Measurements from ENCODE around the gene AMZ1.
A peak's percentile ranks its signal among the peaks of the same experiment; 100 is the strongest.

The AMZ1 gene

DNA sequence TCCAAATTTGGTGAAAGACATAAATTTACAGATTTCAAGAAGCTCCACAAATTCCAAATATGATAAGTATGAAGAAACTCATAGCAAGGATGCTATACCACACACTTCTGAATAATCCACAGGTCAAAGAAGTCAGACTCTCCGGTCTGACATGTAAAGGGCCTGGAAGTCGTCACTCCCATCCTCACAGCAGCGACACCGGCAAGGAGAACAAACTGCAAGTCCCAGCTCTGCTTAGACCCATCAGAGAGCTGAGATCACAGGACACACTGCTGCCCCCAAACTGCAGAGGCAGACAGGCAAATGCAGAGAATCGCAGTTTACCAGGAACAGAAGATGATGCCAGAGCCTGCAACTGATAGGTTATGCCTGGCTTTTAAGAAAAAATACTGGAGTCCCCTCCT, 62.0 kb downstream of the AMZ1 start:
- no peak for DNase-seq (ENCODE audit: low read depth in 2 of 2)

DNA sequence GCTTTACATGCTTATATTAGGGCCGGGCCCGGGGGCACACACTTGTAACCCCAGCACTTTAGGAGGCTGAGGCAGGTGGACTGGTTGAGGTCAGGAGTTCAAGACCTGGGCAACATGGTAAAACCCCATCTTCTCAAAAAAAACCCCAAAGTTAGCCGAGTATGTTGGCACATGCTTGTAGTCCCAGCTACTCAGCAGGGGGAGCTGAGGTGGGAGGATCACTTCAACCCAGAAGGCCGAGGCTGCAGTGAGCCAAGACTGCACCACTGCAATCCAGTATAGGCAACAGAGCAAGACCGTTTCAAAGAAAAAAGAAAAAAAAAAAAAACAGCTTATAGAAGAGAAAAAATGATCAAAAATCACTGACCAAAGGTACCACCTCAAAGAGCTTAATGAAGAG, 63.1 kb downstream of the AMZ1 start:
- no peak for DNase-seq (ENCODE audit: low read depth in 2 of 2)

DNA sequence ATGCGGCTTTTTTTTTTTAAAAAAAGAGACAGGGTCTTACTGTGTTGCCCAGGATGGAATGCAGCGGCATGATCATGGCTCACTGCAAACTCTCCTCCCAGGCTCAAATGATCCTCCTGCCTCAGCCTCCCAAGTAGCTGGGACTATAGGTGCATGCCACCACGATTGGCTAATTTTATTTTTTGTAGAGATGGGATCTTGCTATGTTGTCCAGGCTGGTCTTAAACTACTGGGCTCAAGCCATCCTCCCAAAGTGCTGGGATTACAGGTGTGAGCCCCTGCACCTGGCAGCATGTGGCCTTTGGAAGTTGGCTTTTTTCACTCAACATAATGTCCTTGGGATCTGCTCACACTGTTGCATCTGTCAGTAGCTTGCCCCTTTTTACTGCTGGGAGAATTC, 65.1 kb downstream of the AMZ1 start:
- DNase-seq (ENCODE audit: low read depth in 2 of 2) = no peak

DNA sequence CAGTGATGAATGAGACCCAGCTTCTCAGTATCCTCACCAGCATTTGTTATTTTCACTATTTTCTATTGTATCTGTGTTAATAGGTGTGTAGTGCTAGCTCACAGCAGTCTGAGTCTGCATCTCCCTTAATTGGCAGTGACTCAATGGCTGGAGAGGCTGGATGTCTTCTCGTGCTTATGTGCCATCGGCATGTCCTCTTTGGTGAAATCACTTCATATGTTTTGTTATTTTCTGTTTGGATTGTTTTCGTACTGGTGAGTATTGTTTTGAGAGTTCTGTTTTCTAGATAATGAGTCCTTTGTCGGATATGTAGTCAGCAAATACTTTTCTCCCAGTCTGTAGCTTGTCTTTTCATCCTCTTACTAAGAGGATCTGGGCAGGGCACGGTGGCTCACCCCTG, 66.1 kb downstream of the AMZ1 start:
- no peak for DNase-seq (ENCODE audit: low read depth in 2 of 2)

DNA sequence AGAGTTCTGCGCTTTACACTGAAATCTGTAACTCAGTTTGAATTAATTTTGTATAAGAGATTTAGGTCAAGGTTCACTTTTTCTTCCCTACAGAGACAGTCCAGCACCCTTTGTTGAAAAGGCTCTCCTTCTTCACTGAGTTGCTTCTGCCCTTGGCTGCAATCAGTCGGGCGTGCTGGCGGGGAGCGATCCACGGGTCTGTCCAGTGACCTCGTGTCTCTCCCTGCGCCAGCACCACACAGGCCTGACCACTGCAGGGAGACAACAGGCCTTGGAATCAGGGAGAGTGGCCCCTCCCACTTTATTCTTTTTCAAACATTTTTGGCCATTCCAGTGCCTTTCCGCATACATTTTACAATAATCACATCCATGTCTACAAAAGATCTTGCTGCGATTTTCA, 66.9 kb downstream of the AMZ1 start:
- DNase-seq (ENCODE audit: low read depth in 2 of 2) = no peak

DNA sequence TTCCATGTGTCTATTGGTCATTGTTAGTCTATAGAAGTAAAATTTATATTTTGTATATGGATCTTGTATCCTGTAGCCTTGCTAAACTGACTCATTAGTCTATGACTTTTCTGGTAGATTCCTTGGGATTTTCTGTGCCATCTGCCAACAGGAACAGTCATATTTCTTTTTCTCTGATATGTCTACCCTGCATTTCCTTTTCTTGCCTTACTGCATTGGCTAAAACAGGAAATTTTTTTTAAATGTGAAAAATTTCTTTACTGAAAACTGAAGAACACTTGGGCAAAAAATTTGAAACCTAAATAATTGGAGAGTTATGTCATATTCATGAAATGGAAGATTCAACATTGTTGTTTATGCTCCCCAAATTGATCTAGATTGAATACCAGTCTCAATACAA, 67.5 kb downstream of the AMZ1 start:
- DNase-seq (ENCODE audit: low read depth in 2 of 2) = no peak

DNA sequence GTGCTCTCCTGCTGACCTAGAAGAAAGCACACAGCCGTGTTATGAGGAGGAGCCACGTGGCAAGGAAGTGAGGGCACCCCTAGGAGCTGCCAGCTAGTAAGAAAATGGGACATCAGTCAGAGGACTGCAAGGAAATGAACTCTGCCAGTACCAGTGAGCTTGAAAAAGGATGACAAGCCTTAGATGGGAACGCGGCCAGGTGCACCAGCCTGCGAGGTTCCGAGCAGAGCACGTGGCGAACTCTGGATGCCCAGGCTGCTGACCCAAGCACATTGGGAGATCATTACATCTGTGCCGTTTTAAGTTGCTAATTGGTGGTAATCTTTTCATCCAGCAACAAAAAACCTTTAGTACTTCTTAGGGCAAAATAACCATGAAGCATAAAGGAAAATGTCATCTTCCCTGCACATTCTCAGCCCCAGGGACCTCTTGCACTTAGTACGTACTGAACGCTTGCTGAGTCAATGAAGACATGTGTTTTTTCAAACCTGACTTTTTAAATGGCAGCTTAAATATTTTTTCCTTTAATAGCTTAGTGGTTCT, 69.4 kb downstream of the AMZ1 start:
- DNase-seq (ENCODE audit: low read depth in 2 of 2) = no peak

DNA sequence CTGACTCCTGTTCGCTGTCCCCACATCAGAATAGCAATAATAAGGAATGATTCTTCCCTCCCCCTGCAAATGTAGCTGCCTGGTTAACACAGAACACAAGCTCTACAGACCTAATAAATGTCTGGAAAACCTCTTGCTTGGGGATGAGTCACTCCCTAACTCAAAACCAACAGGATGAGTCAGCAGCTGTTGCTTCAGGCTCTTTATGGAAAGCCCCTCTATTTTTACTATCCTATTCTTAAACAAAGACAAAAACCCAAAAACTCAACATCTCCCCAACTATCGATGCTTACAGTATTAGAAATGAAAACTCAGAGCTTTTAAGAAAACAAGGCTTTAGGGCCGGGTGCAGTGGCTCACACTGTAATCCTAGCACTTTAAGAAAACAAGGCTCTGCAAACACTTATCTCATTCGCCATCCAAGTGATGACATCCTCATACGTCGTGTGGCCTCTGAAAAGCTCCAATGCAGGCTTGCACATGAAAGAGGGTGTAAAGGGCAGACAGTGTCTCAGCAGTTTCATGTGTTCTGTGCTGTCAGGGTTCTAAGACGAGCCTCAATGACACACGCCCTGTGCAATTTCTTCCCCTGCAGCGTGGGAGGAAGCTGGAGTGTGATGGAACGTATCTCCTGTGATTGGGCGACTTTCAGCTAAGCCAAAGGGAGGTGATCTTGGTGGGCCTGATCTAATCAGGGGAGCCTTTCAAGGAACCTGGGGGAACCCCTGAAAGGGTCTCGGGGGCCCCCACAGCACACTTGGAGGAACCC, 70.1 kb downstream of the AMZ1 start:
- peak; percentile 44 to 47 for DNase-seq (ENCODE audit: low read depth in 2 of 2)

DNA sequence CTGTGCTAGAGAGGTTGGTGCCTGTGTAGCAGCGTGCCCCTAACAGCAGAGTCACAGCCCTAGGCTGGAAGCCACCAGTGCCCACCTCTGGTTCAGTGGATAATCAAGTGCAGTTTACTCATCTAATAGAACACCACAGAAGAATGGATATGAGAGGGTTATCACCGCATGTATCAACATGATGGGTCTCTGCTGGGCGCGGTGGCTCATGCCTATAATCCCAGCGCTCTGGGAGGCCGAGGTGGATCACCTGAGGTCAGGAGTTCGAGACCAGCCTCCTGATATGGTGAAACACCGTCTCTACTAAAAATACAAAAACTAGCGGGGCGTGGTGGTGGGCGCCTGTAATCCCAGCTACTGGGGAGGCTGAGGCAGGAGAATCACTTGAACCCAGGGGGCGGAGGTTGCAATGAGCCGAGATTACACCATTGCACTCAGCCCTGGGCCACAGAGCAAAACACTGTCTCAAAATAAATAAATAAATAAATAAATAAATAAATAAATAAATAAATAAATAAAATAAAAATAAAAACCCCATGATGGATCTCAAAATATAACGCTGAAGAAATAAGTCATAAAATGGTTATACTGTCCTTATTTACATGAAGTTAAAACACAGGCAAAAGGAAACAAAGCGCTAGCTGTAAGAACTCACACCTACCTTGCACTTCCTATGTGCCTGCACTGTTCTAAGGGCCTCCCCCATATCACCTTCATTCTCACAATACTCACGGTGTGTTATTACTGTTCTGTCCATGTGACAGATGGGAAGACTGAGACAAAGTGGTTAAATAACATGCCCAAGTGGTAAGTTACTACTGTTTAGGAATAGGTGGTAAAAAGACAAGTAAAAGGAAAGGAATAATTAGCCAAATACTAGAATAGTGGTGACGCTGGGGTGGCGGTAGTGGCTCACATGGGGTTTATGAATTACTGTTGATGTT, 70.9 kb downstream of the AMZ1 start:
- no peak for DNase-seq (ENCODE audit: low read depth in 2 of 2)

DNA sequence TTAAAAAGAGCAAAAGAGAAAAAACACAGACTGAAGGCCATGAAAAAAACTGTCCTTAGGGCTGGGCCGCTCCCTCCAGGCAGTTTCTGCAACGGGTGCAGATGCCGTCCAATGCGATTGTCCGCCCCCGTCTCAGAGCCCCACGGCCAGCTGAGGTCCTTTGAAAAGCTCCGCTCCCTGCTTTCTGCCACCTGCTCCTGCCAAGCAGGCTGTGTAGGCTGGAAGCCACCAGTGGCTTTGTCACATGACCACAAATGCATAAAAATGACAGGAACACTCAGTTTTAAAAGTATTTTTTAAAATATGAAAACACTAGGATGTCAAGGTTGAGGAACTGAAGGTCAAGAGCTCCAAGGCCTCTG, 71.7 kb downstream of the AMZ1 start:
- no peak for DNase-seq (ENCODE audit: low read depth in 2 of 2)

DNA sequence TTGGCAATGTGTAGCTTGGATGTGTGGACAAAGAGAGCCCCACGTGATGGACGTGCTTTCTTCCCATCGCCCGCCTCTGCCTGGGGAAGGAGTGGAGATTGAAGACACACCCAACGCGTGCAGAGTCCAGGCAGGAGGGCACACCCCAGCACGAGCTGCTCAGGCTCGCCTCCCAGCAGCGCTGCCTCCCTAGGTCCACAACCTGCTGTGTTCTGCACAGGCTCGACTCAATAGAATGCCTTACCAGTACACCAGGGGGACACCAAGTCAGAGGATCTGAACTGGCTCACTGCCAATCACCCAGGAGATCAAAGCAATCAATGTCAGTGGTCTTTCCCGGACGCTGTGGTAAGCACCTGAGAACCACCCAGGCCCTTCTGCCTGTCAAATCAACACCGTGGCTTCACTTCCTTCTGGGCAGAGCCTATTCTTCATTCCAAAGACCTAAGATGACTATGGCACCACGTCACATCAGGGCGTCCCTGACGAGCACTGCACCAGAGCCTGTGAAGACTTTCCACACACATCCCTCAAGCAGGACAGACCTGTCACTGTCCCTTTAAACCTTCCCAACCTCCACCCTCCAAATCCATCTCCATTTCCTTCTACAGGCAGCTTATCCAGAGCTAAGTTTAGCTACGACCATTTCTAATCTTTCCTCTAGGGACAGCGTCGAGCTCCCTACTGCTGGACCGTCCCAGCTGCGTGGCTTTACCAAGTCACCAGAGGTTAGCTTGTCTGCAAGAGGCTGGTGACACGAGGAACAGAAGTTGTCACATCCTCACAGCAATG, 72.3 kb downstream of the AMZ1 start:
- no peak for DNase-seq (ENCODE audit: low read depth in 2 of 2)

DNA sequence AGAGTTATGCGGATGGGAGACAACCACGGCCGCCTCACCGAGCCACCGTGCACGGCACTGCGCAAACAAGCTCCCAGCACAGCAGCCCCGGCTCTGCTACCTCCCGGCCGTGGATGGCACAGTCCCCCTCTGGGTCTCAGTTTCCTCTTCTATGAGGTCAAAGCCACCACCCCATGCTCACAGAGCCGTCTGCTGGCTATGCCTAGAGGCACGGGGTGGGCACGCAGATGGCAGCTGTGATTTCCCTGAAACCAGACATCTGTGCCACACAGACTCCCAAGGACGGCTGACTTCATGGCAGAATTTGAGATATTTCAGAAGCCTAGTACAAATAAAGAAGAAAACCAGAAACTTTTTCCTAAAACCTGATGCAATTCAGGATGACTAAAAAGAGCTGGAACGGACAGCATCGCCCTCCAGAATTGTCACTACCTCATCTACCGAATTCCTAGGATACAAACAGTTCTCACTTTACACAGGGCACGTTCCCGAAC, 73.2 kb downstream of the AMZ1 start:
- DNase-seq (ENCODE audit: low read depth in 2 of 2) = no peak

DNA sequence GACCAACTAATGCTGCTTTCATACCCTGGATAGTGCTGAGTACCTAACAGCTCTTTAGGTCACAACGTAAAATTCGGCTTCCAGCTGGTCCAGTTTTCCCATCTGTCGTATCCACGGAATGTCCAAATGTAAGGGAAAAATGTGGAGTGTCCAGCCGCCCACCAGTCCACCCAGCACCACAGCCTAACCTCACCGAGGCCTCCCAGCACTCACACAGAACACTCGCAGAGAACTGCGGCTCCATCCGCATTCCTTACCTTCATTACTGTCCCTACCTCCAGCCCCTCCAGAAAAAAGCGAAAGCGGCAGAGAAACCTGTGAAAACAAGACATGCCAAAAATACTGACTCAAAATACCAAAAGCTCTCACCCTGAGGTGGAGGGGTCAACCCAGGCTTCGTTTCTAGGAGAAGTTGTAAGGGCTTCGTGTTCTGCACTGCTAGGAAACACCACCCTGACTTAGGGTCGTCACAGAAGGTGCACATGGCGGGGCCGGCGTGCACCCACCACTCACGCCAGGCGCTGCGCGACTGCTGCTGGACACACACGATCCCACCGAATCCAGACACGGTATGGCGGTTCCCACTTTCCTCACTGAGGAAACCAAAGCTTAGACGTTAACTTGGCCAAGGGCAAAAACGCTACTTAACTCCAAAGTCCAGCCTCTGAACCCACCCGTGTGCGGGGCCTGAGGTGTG, 73.9 kb downstream of the AMZ1 start:
- no peak for DNase-seq (ENCODE audit: low read depth in 2 of 2)

DNA sequence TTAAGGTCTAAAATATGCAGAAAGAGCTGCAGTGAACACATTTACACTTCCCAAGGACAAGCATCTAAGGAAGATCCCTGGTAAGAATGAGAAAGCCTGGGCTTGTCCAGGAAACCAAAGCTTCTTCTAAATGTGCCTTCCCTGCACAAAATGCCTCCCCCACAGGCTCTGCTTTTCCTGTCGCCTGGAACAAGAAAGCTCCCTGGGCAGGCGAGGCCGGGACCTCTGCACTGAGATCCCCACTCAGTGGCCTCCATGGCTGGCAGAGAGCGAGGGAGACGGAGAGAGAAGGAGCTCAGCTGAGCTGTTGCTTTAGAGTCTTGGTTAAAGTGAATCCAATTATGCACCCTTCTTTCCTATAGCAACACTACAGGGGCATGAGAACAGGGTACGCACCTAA, 75.6 kb downstream of the AMZ1 start:
- no peak for DNase-seq (ENCODE audit: low read depth in 2 of 2)

DNA sequence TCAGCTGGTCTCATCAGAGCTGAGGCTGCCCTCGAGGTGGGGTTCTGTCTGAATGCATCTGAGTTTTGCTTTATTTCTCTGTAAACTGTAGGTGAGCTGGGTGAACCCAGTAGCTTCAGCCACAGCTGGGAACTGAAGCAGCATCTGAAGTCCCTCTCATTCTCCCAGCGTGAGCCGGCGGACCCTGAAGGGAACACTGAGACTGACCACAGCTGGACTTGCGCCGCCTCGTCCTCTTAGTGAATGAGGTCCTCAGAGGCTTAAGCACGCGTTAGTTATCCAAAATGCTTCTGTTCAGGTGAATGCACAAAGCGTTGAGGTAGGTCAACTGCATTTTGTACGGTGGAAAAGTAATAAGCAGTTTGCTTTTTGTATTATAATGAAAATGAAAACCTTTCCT, 76.6 kb downstream of the AMZ1 start:
- no peak for DNase-seq (ENCODE audit: low read depth in 2 of 2)
